ENCODE measurements around the gene PCBP4.
A peak's percentile ranks its signal among the peaks of the same experiment; 100 is the strongest.

Gene PCBP4

DNA sequence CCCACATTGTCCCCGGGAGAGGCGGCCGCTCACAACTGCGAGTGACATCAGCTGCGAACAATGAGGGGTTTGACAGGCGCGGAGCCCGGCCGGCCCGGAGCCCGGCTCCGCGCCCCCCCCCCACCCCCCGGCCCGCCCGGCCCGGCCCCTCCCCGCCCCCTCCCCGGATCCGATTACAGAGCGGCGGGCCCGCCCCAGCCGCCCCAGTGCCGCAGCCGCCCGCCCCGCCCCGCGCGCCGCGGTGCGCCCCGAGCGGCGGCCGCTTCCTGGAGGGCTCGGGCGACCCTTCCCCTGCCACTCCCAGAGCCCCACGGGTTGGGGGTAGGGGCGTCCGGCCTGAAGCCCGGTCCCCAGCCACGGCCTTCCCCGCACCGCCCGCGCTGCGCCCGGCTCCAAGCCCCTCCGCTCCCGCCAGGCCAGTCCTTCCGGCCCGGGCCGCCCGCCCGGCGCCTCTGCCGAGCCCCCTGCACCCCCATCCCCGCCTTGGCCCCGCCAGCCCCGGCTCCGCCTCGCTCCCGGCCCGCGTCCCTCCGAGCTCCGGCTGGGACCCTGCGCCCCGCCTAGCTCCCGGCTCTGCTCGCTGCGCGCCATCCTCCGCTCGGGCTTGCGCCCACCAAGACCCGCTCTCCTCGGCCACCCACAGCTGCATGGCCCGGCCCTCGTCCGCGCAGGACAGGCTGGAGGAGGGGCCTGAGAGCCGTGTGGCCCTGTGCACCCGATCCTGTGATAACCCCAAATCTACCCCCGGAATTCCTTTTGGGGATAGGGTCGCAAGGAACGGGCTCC, at the start of gene PCBP4:
Gene PCBP4, minus strand, starts transcription at position 71 of the 786 bp plus-strand sequence. CDS start 6,214 bp downstream, outside the sequence.
- no peak for FAIRE-seq

DNA sequence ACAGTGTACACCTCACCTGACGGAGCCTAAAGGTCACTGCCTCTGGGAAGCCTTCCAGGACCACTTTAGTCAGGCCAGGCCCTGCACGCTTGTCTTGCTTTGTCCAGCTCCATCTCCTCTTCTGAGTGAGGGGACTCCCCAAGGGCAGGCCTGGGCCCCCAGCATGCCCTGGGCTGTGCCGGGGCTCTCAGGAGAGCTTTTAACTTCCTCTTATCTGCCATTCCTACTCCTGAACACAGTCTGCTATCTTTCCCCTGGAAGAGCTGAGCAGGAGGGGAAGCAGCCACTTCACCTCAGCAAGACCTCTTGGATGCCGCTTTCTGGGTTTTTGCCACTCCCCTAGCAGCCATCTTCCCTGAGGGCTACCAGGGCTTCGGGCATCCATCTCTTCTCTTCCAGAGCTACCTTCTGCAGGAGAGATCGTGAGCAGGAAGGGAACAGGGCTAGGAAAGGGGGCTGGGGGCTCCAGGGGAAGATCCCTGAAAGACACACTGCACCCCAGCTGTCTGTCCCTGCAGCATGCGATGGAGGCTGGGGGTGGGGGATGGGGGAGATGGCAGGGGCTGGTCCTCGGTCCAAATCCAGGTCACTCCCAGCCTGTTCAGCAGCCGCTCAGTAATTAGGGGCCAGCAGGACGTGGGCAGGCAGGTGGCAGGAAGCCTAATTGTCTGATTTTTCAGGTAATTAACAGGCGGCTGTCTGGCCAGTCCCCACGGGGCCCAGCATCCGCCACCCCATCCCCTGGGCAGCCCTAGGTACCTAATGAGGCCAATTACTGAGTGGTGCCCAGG, 48.4 kb upstream of the PCBP4 start:
- FAIRE-seq = no peak

DNA sequence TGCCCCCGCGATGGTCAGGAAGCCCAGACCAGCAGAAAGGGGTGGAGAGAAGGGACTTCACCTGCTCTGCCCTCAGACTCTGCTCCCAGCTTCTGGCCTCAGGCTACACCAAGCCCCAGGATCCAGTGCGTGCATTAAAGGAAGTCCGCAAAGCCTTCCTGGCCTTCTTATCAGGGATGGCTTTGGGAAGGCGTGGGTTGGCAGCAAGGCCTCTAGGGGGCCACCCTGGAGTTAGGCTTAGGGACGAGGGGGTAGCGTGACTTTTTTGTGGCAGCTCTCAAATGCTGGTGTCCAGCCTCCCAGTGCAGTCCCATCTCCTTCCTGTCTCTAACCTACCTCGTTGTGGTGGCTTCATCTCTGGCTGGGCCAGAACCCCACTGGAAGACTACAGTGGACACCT, 47.4 kb upstream of the PCBP4 start:
- FAIRE-seq = no peak

- no peak for FAIRE-seq
Measured at GRCh38 chr3:52013802-52014598, 46.7 kb upstream of the PCBP4 start.

GRCh38 chr3:52012699-52013098, 45.4 kb upstream of the PCBP4 start:
- no peak for FAIRE-seq

- no peak for FAIRE-seq
Measured at GRCh38 chr3:52010431-52010830, 43.2 kb upstream of the PCBP4 start.

GRCh38 chr3:52007291-52007690, 40.0 kb upstream of the PCBP4 start:
- FAIRE-seq = no peak

GRCh38 chr3:52006820-52007133, 39.5 kb upstream of the PCBP4 start:
- no peak for FAIRE-seq

GRCh38 chr3:52006017-52006819, 39.0 kb upstream of the PCBP4 start:
- FAIRE-seq = no peak

DNA sequence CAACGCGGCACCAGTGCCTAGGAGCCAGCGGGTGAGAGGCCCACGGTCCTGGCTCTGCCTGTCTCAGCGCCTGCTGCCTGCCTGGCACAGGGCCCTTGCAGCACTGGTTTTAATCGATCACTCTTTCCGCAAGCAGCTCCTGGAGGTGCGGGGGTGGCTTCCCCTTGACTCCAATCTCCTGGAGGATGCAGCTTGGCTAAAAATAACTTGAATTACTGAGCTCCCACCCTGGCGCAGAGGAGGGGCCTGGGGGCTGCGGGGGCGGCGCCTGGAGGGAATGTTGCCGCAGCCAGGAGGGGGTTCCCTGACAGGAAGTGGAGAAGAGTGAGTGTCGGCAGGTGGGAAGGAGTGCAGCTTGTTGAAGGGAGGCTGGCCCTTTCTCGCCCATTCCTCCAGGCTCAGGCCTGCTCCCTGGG, 38.3 kb upstream of the PCBP4 start:
- FAIRE-seq = no peak

GRCh38 chr3:52004906-52005395, 37.7 kb upstream of the PCBP4 start:
- no peak for FAIRE-seq

DNA sequence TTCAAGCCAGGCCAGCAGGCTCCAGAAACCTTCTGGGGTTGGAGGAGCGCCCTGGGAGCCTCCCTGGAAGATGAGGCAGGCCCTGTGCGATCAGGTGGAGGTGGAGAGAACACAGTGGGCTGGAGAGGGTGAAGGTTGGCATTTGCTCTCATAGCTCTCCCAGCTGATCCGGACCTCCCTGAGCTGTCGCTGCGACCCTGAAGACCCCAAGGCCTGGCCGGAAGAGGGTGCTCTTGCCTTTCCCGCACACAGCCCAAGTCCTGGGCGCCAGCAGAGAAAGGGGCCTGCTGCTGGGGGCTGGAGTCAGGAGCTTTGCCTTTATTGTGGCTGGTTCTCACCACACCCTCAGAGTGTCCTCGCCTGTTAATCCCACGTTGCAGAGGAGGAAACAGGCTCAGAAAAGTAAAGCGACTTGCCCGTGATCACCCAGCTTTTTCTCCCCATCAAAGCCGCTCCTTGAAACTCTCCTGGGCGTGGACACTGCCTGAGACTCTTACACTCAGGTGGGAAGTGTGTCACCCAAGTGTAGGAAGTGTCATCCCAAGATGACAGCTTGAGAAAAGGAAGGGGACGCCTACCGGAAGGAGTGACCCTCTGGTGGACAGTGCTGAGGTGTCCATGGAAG, 37.0 kb upstream of the PCBP4 start:
- no peak for FAIRE-seq

GRCh38 chr3:52002748-52003147, 35.5 kb upstream of the PCBP4 start:
- no peak for FAIRE-seq

DNA sequence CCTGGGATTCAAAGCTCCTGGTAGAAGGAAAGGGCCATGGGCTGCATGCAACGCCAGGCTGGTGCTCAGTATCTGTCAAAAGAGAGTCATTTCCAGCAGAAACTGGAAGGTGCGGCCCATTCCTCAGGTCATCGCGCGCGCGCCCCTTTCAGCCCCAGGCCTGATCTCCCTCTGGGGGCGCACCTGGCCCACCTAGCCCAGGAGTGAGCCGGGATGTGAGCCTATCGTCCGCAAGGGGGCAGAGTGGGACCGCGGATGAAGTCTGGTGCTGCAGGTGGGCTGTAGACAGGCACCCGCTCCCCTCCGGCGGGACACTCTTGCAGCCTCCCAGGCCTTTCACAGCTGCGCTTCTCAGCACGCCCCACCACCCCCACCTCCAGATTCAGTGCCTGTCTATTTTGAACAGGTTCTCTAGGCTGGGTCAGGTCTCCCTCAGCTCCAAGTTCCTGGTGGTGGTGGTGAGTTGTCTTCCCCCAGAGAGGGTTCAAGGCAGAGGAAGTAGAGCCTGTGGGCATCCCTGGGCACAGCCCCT, 34.3 kb upstream of the PCBP4 start:
- FAIRE-seq = no peak

DNA sequence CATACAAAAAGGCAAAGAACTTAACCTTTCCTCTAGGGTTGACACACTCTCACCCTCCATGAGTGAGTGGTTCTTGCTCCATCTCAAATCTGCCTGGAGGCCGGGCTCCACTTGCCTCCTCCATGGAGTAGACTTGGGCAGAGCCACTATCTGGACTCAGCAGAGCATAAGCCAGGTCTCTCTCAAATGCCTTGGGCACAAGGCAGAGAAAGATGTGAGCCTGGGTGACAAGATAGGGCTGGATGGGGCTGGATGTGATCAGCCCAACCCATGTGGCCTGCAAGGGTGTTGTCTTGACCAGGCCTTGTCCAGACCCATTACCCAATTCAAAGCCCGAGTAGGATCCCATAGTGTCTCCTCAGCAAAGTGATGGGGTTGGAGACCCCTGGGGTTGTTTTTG, 32.6 kb upstream of the PCBP4 start:
- no peak for FAIRE-seq

DNA sequence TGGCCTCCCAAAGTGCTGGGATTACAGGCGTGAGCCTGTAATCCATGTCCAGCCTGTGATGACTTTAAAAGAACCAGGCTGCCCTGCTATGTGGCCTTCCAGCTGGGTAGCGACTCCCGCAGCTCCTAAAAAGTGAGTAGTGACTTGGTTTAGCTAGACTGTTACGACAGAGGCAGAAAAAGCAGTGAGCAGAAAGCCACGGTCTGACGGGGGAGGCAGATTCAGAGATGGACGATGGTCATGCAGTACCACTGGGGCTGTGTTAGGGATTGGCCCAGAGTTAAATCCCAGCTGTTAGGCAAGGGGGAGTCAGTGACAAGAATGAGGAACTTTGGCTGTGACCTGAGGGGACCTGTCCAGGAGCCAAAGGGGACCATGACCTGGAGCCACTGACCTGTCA, 31.5 kb upstream of the PCBP4 start:
- FAIRE-seq = no peak

- no peak for FAIRE-seq
Measured at GRCh38 chr3:51997935-51998596, 30.8 kb upstream of the PCBP4 start.

DNA sequence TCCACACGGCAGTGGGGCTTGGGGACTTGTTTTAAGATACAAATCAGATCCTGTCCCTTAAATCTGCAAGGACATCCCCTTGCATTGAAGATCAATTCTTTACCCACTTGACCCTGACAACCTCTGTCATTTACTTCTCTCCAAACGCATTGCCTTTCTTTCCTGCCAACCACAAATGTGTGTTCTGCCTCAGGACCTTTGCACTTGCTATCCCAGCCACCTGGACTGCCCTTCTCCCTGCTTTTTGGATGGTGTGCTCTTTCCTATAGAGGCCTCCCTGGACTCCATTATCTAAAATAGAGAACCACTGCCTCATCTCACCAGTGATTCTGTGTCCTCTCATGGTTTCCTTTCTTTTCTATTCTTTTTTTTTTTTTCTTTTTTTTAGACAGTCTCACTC, 29.9 kb upstream of the PCBP4 start:
- no peak for FAIRE-seq

GRCh38 chr3:51995346-51996163, 28.3 kb upstream of the PCBP4 start, which contains the start of gene RPL29:
TSS of gene RPL29 (minus strand) at chr3:51995895. CDS start at chr3:51995461, 434 bp downstream.
- peak; percentile 77 for FAIRE-seq

DNA sequence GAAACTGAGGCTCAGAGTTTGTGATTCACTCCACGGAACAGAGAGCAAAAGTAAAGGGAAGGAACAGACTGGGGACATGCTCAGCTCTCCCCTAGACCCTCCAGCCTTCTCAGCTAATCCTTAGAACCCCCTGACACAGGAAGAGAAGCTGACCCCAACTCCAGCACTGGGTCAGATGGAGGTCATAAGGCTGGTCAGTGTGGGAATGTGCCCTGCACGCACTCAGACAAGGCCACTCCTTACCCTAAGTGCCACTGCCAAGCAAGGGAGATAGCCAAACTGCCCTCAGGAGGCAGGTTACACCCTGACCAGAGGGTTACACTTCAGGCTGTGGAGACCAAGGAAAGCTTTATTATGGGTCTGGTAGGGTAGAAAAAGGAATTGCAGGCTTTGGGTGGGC, 27.3 kb upstream of the PCBP4 start:
- FAIRE-seq = no peak

Data from TTC549 (cell line).